ENCODE measurements around the gene BGN. TPM values are rescaled to one million over a fixed set of nuclear protein-coding genes. Genes with fewer than 3 reads are reported as not detected.

The BGN gene
- total and polyA plus RNA-seq, 5 donors: 167 to 244 (median 204) TPM

DNA sequence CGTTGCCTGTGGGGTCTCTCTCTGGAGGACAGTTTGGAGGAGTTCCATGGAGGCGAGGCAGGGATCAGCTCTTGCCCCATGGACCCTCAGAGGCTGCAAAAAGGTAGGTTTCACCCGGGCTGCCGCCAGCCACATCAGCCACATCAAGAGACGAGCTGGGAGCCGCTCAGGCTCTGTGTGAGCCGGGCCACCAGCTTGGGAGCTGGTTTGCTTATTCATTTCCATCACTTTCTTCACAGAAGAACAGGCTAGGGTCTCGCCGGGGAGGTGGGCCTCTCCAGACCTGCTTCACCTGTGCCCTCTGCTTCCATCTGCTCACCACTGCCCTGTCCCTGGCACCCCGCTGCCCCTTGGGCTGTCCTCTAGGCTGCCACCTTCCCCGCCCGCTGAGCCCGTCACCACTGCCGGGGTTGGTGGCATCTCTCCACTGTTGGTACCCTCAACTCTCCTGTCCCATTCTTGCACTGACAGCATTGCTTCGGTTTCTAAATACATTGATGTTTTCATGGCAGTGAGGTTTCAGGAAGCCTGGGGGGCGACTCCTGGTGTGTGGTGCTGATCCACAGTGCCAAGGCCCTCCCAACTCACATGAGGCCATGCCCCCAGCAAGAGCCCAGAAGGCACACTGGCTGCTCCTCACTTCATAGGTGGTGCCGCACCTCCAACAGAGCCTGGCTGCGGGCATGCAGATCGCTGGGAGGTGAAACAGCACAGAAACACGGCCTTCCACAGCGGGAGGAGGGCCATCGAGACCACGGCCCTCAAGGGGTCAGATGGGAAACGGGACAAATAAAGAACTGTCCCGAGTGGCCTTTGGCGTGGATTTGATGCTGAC, 44.4 kb upstream of the BGN start:
- no peaks in the 10 kb centered on the region for H3K4me1 ChIP-seq (ENCODE audit: control insufficient read depth, insufficient read depth, low read length)
- intact Hi-C loops (cut with DNase I): no loop called here
- WGBS: 94% methylated on average over 26 of the region's 26 CpGs
- no peaks in the 10 kb centered on the region for H3K9me3 ChIP-seq (ENCODE audit: control insufficient read depth, low read length)
- DNase-seq (no peak), ATAC-seq (no peak)
- no peak overlapping the region for H3K27ac ChIP-seq (ENCODE audit: low read length)
- H3K27me3 ChIP-seq (ENCODE audit: control insufficient read depth, insufficient read depth): no peaks in the 10 kb centered on the region
- H3K4me3 ChIP-seq (ENCODE audit: low read length): no peak overlapping the region

- 93% methylated on average over 8 of the region's 8 CpGs for WGBS
- no peak overlapping the region for H3K4me3 ChIP-seq (ENCODE audit: low read length)
- intact Hi-C loops (cut with DNase I): no loop called here
- H3K27ac ChIP-seq (ENCODE audit: low read length): no peak overlapping the region
- no peaks in the 10 kb centered on the region for H3K9me3 ChIP-seq (ENCODE audit: control insufficient read depth, low read length)
- ATAC-seq: no peak
- no peaks in the 10 kb centered on the region for H3K27me3 ChIP-seq (ENCODE audit: control insufficient read depth, insufficient read depth)
- no peak for DNase-seq
- no peaks in the 10 kb centered on the region for H3K4me1 ChIP-seq (ENCODE audit: control insufficient read depth, insufficient read depth, low read length)
These were observed 43.9 kb upstream of the BGN start for GRCh38 chrX:153450949-153451277.

DNA sequence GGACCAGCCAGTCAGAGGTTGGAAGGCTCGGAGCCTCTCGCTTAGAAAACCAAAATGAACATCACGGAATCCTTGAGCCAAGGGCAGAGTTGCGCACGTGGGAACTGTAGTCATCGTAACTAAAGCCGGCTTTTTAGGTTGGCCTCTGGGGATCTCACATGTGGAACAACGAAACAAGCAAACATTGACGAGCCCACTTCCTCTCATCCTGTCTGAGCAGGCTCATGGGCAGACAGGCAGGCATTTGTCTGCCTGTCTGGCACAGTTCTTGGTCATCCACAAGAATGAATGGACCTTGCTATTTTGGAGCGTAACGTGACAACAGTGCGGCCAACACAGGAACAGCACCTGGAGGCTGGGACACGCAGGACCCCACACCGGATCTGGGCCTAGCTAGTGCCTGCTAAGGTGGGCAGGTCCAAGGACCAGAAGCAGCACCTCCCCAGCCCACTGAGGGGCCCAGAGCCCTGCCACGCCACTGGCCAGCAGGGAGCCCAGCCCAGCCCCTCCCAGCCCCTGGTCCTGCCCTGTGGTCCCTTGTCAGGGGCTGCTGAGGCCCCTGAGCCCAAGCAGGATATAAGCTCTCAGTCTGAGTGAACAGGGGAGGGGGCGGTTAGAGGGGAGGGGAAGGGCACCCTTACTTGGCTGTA, 39.8 kb upstream of the BGN start:
- no peaks in the 10 kb centered on the region for H3K9me3 ChIP-seq (ENCODE audit: control insufficient read depth, low read length)
- no peak overlapping the region for H3K27ac ChIP-seq (ENCODE audit: low read length)
- H3K4me3 ChIP-seq (ENCODE audit: low read length): no peak overlapping the region
- DNase-seq: no peak
- no peak for ATAC-seq
- no peaks in the 10 kb centered on the region for H3K4me1 ChIP-seq (ENCODE audit: control insufficient read depth, insufficient read depth, low read length)
- intact Hi-C loops (cut with DNase I): no loop called here
- WGBS: 96% methylated on average over 16 of the region's 16 CpGs
- H3K27me3 ChIP-seq (ENCODE audit: control insufficient read depth, insufficient read depth): no peaks in the 10 kb centered on the region

DNA sequence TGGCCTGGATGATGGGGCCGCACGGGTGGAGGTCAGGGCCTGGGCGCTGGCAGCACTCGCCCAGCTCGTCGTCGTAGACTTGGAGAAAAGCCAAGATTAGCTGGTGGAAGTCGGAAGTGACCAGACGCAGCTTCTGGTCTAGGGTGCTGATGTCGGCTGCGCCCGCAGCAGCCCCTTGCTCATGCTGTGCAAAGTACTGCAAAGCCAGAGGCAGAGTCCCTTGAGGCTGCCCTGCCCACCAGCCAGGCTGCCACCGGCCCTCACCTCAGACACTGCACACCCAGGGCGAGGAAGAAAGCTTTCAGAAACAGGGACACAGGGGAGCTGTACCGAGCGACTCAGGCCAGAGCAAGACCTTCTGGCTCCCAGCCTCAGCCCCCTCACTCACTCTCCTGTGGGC, 39.2 kb upstream of the BGN start:
- WGBS: 81% methylated on average over 16 of the region's 16 CpGs
- intact Hi-C loops (cut with DNase I): no loop called here
- Histone ChIP-seq H3K27me3 (ENCODE audit: control insufficient read depth, insufficient read depth) (no peaks in the 10 kb centered on the region), H3K4me1 (ENCODE audit: control insufficient read depth, insufficient read depth, low read length) (no peaks in the 10 kb centered on the region), H3K9me3 (ENCODE audit: control insufficient read depth, low read length) (no peaks in the 10 kb centered on the region), H3K4me3 (ENCODE audit: low read length) (no peak overlapping the region), H3K27ac (ENCODE audit: low read length) (no peak overlapping the region)
- DNase-seq (peak in 1 of 3 donors; percentile 39), ATAC-seq (no peak)

DNA sequence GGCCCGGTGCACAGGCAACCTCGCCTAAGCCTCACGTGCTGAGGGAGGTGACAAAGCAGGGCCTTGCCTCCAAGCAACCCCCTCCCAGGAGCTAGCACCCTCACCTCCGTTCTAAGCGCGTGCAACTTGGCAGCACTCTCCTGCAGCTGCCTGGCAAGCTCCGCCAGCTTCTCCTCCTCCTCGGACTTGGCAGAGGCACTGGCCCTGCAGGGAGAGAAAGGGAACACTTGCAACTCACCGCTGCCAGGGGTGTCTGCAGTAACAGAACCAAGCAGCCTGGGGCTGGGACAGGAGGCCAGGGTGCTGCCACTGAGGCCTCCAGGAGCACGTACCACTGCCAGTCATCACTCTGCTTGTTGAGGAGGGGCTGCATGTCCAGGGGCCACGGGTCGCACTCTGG, 38.6 kb upstream of the BGN start:
- Histone ChIP-seq H3K9me3 (ENCODE audit: control insufficient read depth, low read length) (no peaks in the 10 kb centered on the region), H3K4me1 (ENCODE audit: control insufficient read depth, insufficient read depth, low read length) (no peaks in the 10 kb centered on the region), H3K4me3 (ENCODE audit: low read length) (no peak overlapping the region), H3K27me3 (ENCODE audit: control insufficient read depth, insufficient read depth) (no peaks in the 10 kb centered on the region), H3K27ac (ENCODE audit: low read length) (no peak overlapping the region)
- ATAC-seq (peak; percentile 38 to 59), DNase-seq (peak; percentile 28 to 69 (median 68))
- WGBS: 68% methylated on average over 12 of the region's 12 CpGs
- intact Hi-C loops (cut with DNase I): no loop called here

- Histone ChIP-seq H3K4me1 (ENCODE audit: control insufficient read depth, insufficient read depth, low read length) (no peaks in the 10 kb centered on the region), H3K27me3 (ENCODE audit: control insufficient read depth, insufficient read depth) (no peaks in the 10 kb centered on the region), H3K27ac (ENCODE audit: low read length) (no peak overlapping the region), H3K9me3 (ENCODE audit: control insufficient read depth, low read length) (no peaks in the 10 kb centered on the region), H3K4me3 (ENCODE audit: low read length) (no peak overlapping the region)
- DNase-seq (peak in 1 of 3 donors; percentile 9), ATAC-seq (no peak)
- WGBS: 92% methylated on average over 9 of the region's 9 CpGs
- intact Hi-C loops (cut with DNase I): no loop called here
These were observed 38.1 kb upstream of the BGN start for GRCh38 chrX:153456704-153457103.

DNA sequence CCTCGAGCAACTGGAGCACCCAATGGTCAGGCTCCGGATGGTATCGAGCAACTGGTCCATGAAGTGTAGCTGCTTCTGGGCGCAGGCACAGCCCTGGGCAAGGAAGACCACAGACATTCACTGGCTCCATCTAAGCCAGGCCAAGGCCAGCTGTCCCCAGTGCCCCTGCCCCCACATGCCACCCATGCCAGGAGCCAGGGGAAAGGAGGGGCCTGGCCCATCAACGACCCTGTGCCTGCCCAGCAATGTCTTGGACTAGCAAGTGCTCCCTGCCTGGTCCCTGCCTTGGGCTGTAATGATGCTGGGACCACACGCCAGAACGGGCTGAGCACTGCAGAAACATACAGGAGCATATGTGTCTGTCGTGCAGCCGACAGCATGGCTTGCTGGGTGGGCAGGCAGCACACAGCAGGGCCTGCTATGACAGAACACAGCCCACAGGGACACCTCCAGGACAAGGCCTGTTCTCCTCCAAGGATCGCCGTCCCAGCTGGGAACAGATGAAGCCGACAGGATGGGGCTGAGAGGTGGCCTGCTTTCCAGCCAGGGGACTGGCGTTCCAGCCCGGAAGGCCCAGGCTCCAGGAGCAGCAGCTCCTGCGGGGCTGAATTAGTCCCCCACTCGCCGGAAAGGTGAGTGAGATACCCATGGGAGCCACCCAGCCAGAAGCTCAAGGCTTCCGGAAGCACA, 37.5 kb upstream of the BGN start:
- DNase-seq (peak in 2 of 3 donors; percentile 8 to 37), ATAC-seq (no peak)
- no peaks in the 10 kb centered on the region for H3K9me3 ChIP-seq (ENCODE audit: control insufficient read depth, low read length)
- no peaks in the 10 kb centered on the region for H3K27me3 ChIP-seq (ENCODE audit: control insufficient read depth, insufficient read depth)
- WGBS: 92% methylated on average over 18 of the region's 18 CpGs
- H3K4me3 ChIP-seq (ENCODE audit: low read length): no peak overlapping the region
- intact Hi-C loops (cut with DNase I): no loop called here
- H3K4me1 ChIP-seq (ENCODE audit: control insufficient read depth, insufficient read depth, low read length): no peaks in the 10 kb centered on the region
- H3K27ac ChIP-seq (ENCODE audit: low read length): no peak overlapping the region

GRCh38 chrX:153457827-153458466, 36.8 kb upstream of the BGN start:
- intact Hi-C loops (cut with DNase I): no loop called here
- Histone ChIP-seq H3K27me3 (ENCODE audit: control insufficient read depth, insufficient read depth) (no peaks in the 10 kb centered on the region), H3K9me3 (ENCODE audit: control insufficient read depth, low read length) (no peaks in the 10 kb centered on the region), H3K4me3 (ENCODE audit: low read length) (no peak overlapping the region), H3K4me1 (ENCODE audit: control insufficient read depth, insufficient read depth, low read length) (no peaks in the 10 kb centered on the region), H3K27ac (ENCODE audit: low read length) (no peak overlapping the region)
- WGBS: 92% methylated on average over 17 of the region's 17 CpGs
- DNase-seq: no peak
- no peak for ATAC-seq

GRCh38 chrX:153458476-153458875, 36.3 kb upstream of the BGN start:
- no peaks in the 10 kb centered on the region for H3K27me3 ChIP-seq (ENCODE audit: control insufficient read depth, insufficient read depth)
- no peak for ATAC-seq
- no peak overlapping the region for H3K4me3 ChIP-seq (ENCODE audit: low read length)
- intact Hi-C loops (cut with DNase I): no loop called here
- H3K4me1 ChIP-seq (ENCODE audit: control insufficient read depth, insufficient read depth, low read length): no peaks in the 10 kb centered on the region
- DNase-seq: no peak
- no peak overlapping the region for H3K27ac ChIP-seq (ENCODE audit: low read length)
- WGBS: 78% methylated on average over 4 of the region's 4 CpGs
- H3K9me3 ChIP-seq (ENCODE audit: control insufficient read depth, low read length): no peaks in the 10 kb centered on the region

DNA sequence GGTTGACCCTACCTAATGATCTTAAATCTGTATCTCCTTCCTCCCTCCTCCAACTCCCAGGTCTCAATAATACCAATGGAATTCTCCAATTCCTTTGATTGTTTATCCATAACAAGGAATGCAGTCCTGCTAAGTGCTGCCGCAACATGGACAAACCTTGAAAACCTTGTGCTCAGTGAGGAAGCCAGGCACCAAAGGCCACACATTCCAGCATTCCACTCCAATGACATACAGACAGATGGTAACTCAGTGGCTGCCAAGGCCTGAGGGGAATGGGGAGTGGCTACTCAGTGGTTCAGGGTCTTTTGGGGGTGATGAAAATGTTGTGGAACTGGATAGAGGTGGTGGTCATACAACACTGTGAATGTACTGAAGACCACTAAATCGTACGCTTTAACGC, 34.8 kb upstream of the BGN start:
- Histone ChIP-seq H3K4me1 (ENCODE audit: control insufficient read depth, insufficient read depth, low read length) (no peaks in the 10 kb centered on the region), H3K27me3 (ENCODE audit: control insufficient read depth, insufficient read depth) (no peaks in the 10 kb centered on the region), H3K9me3 (ENCODE audit: control insufficient read depth, low read length) (no peaks in the 10 kb centered on the region), H3K27ac (ENCODE audit: low read length) (no peak overlapping the region), H3K4me3 (ENCODE audit: low read length) (no peak overlapping the region)
- intact Hi-C loops (cut with DNase I): no loop called here
- DNase-seq (no peak), ATAC-seq (no peak)
- 84% methylated on average over 4 of the region's 4 CpGs for WGBS

- H3K4me1 ChIP-seq (ENCODE audit: control insufficient read depth, insufficient read depth, low read length): no peaks in the 10 kb centered on the region
- no peak overlapping the region for H3K27ac ChIP-seq (ENCODE audit: low read length)
- H3K4me3 ChIP-seq (ENCODE audit: low read length): no peak overlapping the region
- ATAC-seq: peak; percentile 34 to 45
- no peaks in the 10 kb centered on the region for H3K9me3 ChIP-seq (ENCODE audit: control insufficient read depth, low read length)
- H3K27me3 ChIP-seq (ENCODE audit: control insufficient read depth, insufficient read depth): no peaks in the 10 kb centered on the region
- peak; percentile 44 to 75 (median 74) for DNase-seq
- WGBS: 43% methylated on average over 7 of the region's 7 CpGs
- intact Hi-C loops (cut with DNase I): no loop called here
These were observed 34.0 kb upstream of the BGN start for GRCh38 chrX:153460826-153461225.
